Thyroid gland (tissue), 4 donors: ENCODE data around the gene GRM8. TPM values are rescaled to one million over a fixed set of nuclear protein-coding genes. Genes with fewer than 3 reads are reported as not detected.

ENCODE experiments used
- DNase-seq, 2 donors: peaks; one replicate each; pipeline ENCODE4 v3.0.0-alpha.2; 2019
- H3K27ac ChIP-seq, 3 donors: fragments of 200-600 bp; sonication (generic); 1 replicate in 2 of 3; 2 replicates in 1 of 3; pipeline ENCODE4 v1.5.1; 2016 to 2019; ENCODE audit warnings: mild to moderate bottlenecking in 1 of 3, moderate library complexity in 1 of 3
- H3K27me3 ChIP-seq: fragments of 200-600 bp; sonication (generic); one replicate; pipeline ENCODE4 v1.5.1; 2019
- H3K36me3 ChIP-seq, 2 donors: fragments of 200-600 bp; sonication (generic); one replicate each; pipeline ENCODE4 v1.5.1; 2016 to 2019
- H3K4me1 ChIP-seq, 2 donors: fragments of 200-600 bp; sonication (generic); one replicate each; pipeline ENCODE4 v1.5.1; 2017 to 2019
- H3K4me3 ChIP-seq, 3 donors: fragments of 200-600 bp; sonication (generic); replicated peaks in 1 of 3; 1 replicate in 2 of 3; 2 replicates in 1 of 3; pipeline ENCODE4 v1.5.1; 2016; ENCODE audit warnings: mild to moderate bottlenecking in 1 of 3
- H3K9me3 ChIP-seq: fragments of 200-600 bp; sonication (generic); one replicate; pipeline ENCODE4 v1.5.1; 2017
- CTCF ChIP-seq, 6 experiments: fragments of 200-600 bp in 3 of 6; fragments of 450-650 bp in 3 of 6; sonication (generic) in 3 of 6; IDR thresholded peaks; one replicate each; pipeline ENCODE4 v1.5.1; 2016 to 2019; ENCODE audit warnings: antibody characterized with exemption in 6 of 6, mild to moderate bottlenecking in 2 of 6, inconsistent platforms in 1 of 6, moderate library complexity in 1 of 6
- POLR2A ChIP-seq, 2 donors: fragments of 450-650 bp; IDR thresholded peaks; one replicate each; pipeline ENCODE4 v1.6.1; 2017; ENCODE audit warnings: antibody characterized with exemption in 2 of 2, mild to moderate bottlenecking in 2 of 2, moderate library complexity in 1 of 2
- WGBS, 2 donors: methylation state at CpG; one replicate each; pipeline ENCODE4 v1.1.5; 2017; 5-methylcytosine and 5-hydroxymethylcytosine counted together
- intact Hi-C: fragments of 100-400 bp; cut with DNase I; formaldehyde crosslinking; loops from one replicate; pipeline ENCODE4 v1.15.1; 2023
- total RNA-seq, 4 donors: library from RNA; depleted of rRNA; stranded (reverse); fragments of >200 nt; gene quantifications; one replicate each; pipeline ENCODE4 v1.2.3, GENCODE V29; 2016

Gene GRM8
- total RNA-seq, 4 donors from 2014 or later = 0.54 to 9.5 (median 4.8) TPM

DNA sequence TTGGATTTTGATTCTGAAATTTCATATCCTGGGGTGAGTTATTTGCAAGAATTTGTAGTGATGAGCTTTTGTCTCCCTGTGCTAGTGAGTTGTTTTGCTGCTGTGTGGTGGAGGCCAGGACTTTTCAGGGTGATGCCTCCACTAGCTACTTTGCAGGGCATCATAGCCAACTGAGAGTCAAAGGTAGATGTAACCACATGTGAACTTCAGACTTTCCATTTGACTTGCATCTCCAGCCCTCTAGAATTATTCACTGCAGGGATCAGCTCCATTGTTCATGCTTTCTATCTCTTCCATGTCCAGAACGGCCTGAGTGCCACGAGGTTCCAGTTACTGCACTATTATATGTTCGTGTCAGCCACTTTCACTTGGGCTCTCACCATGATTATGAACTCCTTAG is 534.3 kb downstream of the GRM8 start:
- Histone ChIP-seq H3K9me3 (no peaks in the 10 kb centered on the region), H3K4me1 (no peaks in the 10 kb centered on the region), H3K36me3 (no peaks in the 10 kb centered on the region), H3K27me3 (no peaks in the 10 kb centered on the region), H3K27ac (no peak overlapping the region), H3K4me3 (no peak overlapping the region)
- WGBS, 2 donors = 85 to 92% methylated on average over 3 of the region's 3 CpGs
- intact Hi-C loops = no loop called here
- TF ChIP-seq POLR2A (IDR thresholded peaks at IDR 0.05) (no peak), CTCF (IDR thresholded peaks at IDR 0.05) (no peak)
- DNase-seq = no peak

GRCh38 chr7:126716321-126716720 is 536.4 kb downstream of the GRM8 start:
- Histone ChIP-seq H3K36me3 (no peaks in the 10 kb centered on the region), H3K4me3 (no peak overlapping the region), H3K27ac (no peak overlapping the region), H3K27me3 (no peaks in the 10 kb centered on the region), H3K4me1 (no peaks in the 10 kb centered on the region), H3K9me3 (no peaks in the 10 kb centered on the region)
- WGBS, 2 donors = 83 to 88% methylated on average over 2 of the region's 2 CpGs
- no peak for DNase-seq
- TF ChIP-seq CTCF (IDR thresholded peaks at IDR 0.05) = no peak
- TF ChIP-seq POLR2A (IDR thresholded peaks at IDR 0.05) = no peak
- intact Hi-C loops = no loop called here

DNA sequence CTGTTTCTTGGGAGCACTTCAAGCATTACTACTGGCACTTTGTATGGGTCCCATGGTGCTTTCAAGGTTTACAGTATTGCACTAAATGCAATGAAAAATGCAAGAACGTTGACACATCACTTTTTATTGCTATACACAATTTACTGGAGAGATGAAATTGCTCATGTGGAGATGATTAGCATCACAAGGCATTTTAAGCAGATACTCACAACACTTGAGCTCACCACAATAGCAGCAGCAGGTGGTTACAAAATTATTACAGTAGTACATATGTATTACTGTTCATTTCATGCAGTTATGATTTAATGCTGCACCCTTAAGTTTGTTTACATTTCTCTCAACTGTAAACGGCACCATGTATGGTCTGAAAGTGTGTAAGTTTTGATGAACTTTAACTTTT is 537.7 kb downstream of the GRM8 start:
- H3K27me3 ChIP-seq = no peaks in the 10 kb centered on the region
- TF ChIP-seq POLR2A (IDR thresholded peaks at IDR 0.05) (no peak), CTCF (IDR thresholded peaks at IDR 0.05) (no peak)
- H3K4me1 ChIP-seq = no peaks in the 10 kb centered on the region
- DNase-seq = no peak
- intact Hi-C loops = no loop called here
- no peaks in the 10 kb centered on the region for H3K36me3 ChIP-seq
- no peak overlapping the region for H3K27ac ChIP-seq
- no peak overlapping the region for H3K4me3 ChIP-seq
- WGBS, 2 donors = 75 to 76% methylated on average over 2 of the region's 2 CpGs
- no peaks in the 10 kb centered on the region for H3K9me3 ChIP-seq

- WGBS, 2 donors = 85 to 86% methylated on average over 7 of the region's 7 CpGs
- no peaks in the 10 kb centered on the region for H3K4me1 ChIP-seq
Measured at GRCh38 chr7:126702242-126703016, 550.3 kb downstream of the GRM8 start.

More at GRCh38 chr7:126702242-126703016, 550.3 kb downstream of the GRM8 start:
- intact Hi-C loops = no loop called here
- no peaks in the 10 kb centered on the region for H3K27me3 ChIP-seq
- TF ChIP-seq POLR2A (IDR thresholded peaks at IDR 0.05) (no peak), CTCF (IDR thresholded peaks at IDR 0.05) (no peak)
- no peaks in the 10 kb centered on the region for H3K9me3 ChIP-seq
- H3K36me3 ChIP-seq = no peaks in the 10 kb centered on the region
- H3K27ac ChIP-seq = no peak overlapping the region
- no peak for DNase-seq
- no peak overlapping the region for H3K4me3 ChIP-seq
